Coronary artery (tissue), 2 donors: ENCODE data around the gene DMAP1.

ENCODE experiments used
- DNase-seq: peaks from one replicate; pipeline ENCODE4 v3.0.0-alpha.2; 2017; ENCODE audit warnings: low spot score
- H3K27ac ChIP-seq, 2 donors: fragments of 200-600 bp; sonication (generic); one replicate each; pipeline ENCODE4 v1.5.1; 2016 to 2019
- H3K4me3 ChIP-seq: fragments of 200-600 bp; sonication (generic); 2 replicates; pipeline ENCODE4 v1.5.1; 2016; ENCODE audit warnings: mild to moderate bottlenecking, moderate library complexity
- CTCF ChIP-seq: fragments of 200-600 bp; sonication (generic); IDR thresholded peaks from one replicate; pipeline ENCODE4 v1.5.1; 2019; ENCODE audit warnings: antibody characterized with exemption

DMAP1 gene

DNA sequence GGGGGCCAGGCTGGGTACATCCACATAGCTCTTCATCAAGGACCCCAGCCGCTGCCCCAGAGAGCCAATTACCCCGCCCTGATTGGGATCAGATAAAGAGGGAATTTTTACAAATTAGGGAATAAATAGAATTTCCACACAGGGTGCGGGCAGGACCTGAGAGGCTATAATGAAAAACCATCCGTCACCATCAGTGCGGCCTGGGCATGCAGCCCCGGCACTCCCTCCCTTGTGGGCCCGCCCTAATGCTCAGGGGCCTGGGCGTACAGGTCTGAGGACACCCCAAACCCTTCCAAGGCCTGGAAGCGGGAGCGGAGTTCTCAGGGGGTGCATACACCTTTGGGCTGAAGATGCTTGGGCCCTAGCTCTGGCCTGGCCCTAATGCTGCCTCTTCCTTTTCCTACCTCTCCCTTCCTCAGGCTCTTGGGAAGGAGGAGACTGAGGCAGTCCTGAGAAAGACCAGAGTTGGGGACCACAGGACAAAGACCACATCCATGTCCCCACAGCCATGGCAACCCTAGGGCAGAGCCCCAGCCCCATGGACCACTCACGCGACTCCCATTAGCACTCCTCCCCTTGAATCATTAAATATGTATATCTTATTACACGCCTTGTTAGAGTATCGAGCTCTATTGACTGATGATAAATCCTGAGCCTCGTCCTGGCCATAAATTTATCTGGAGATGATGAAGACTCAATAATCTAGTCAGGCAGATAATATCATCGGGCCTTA lies 16.3 kb downstream of the DMAP1 start:
- Histone ChIP-seq H3K27ac (no peak overlapping the region), H3K4me3 (no peak overlapping the region)
- DNase-seq: no peak
- no peak for TF ChIP-seq CTCF

GRCh38 chr1:44230796-44231195 lies 17.5 kb downstream of the DMAP1 start:
- no peak for DNase-seq
- Histone ChIP-seq H3K27ac (no peak overlapping the region), H3K4me3 (no peak overlapping the region)
- TF ChIP-seq CTCF: no peak

- TF ChIP-seq CTCF: no peak
- no peak for DNase-seq
- no peak overlapping the region for H3K27ac ChIP-seq
- no peak overlapping the region for H3K4me3 ChIP-seq
These were observed 20.3 kb downstream of the DMAP1 start for GRCh38 chr1:44233593-44233992.

DNA sequence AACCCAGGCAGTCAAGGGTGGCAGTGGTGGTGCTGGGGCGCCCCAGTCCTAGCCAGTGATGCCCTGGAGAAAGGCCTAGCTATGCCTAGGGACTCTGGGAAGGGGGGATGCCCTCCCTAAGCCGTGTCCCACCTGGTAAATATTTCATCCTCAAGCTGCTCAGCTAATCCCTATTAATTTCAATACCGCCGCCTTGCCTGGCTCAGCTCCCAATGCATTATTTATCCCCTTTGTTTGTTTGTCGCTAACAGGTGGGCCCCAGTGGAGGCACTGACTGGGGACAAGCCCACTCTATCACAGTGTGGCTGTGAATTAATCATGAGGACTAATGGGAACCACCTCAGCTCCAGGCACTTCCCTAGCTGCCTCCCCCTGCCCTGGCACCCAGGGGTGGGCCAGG lies 22.5 kb downstream of the DMAP1 start:
- no peak for DNase-seq
- no peak for TF ChIP-seq CTCF

DNA sequence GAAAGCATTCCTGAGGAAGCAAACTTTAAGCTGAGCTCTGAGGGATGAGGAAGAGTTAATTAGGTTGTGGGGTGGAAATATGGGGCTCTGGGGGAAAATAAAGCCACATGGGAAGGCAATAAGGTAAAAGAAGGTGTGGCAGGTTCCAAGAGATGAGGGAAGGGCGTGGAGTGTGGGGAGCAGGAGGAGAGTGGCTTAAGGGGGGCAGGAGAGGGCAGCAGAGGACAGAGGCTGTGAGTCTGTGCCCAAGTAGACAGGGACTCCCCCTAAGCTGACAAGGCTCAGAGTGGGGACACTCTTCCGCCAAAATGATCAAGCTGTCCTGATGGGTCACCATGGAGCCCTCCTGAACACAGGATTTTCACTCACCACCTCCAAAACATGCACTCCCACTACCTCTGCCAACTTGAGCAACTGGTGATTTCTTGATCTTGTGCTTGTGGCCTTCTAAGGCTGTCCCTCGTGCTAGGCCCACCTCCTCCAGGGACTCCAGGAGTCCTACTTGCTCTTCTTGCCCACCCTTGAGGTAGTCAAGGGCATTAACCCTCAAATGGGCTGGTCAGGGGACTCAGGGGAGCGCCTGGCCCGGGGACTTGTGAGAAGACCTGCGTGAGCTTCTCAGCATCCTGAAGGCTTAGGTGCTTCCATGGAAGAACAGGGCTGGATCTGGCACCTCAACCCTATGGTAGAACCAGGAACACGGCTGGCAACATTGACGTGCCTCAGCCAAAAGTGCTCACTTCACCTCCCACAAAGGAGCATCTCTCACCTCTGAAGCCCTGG lies 23.4 kb downstream of the DMAP1 start:
- H3K4me3 ChIP-seq: no peak overlapping the region
- H3K27ac ChIP-seq: no peak overlapping the region
- no peak for TF ChIP-seq CTCF
- no peak for DNase-seq

More for the DNA sequence above, 22.5 kb downstream of the DMAP1 start:
- no peak overlapping the region for H3K4me3 ChIP-seq
- no peak overlapping the region for H3K27ac ChIP-seq

- Histone ChIP-seq H3K27ac (no peak overlapping the region), H3K4me3 (no peak overlapping the region)
- DNase-seq: no peak
- no peak for TF ChIP-seq CTCF
These were observed 24.6 kb downstream of the DMAP1 start for GRCh38 chr1:44237721-44238457.
